NCI-H1092 treated with DMSO at 0.1 percent for 48 hours (cell line): ENCODE results near the gene GPRC5D.

ENCODE experiments used
- DNase-seq: peaks from one replicate; lab custom pipeline; 2025; lab: John Stamatoyannopoulos, UW

Gene GPRC5D

GRCh38 chr12:12979731-12980259 is 27.8 kb upstream of the GPRC5D start:
- DNase-seq, result no peak

- no peak for DNase-seq
Measured at GRCh38 chr12:12979126-12979525, 27.2 kb upstream of the GPRC5D start.

GRCh38 chr12:12977231-12977630 is 25.3 kb upstream of the GPRC5D start:
- DNase-seq, result no peak

GRCh38 chr12:12976366-12976765 is 24.4 kb upstream of the GPRC5D start:
- no peak for DNase-seq

- no peak for DNase-seq
Measured at GRCh38 chr12:12975322-12976077, 23.5 kb upstream of the GPRC5D start.

GRCh38 chr12:12974211-12974610 is 22.2 kb upstream of the GPRC5D start:
- DNase-seq, result no peak

- DNase-seq, result no peak
Measured at GRCh38 chr12:12973019-12973418, 21.0 kb upstream of the GPRC5D start.

- DNase-seq, result no peak
Measured at GRCh38 chr12:12965836-12966235, 13.9 kb upstream of the GPRC5D start.

GRCh38 chr12:12964255-12964654 is 12.3 kb upstream of the GPRC5D start:
- no peak for DNase-seq

- DNase-seq, result no peak
Measured at GRCh38 chr12:12960639-12961209, 8.8 kb upstream of the GPRC5D start.

- no peak for DNase-seq
Measured at GRCh38 chr12:12958886-12959285, 6.9 kb upstream of the GPRC5D start.

- no peak for DNase-seq
Measured at GRCh38 chr12:12954878-12955625, 3.1 kb upstream of the GPRC5D start.

- no peak for DNase-seq
Measured at GRCh38 chr12:12954356-12954755, 2.4 kb upstream of the GPRC5D start.

- no peak for DNase-seq
Measured at GRCh38 chr12:12951504-12951903, 466 bp downstream of the GPRC5D start.

- no peak for DNase-seq
Measured at GRCh38 chr12:12947902-12948301, 4.1 kb downstream of the GPRC5D start.

- no peak for DNase-seq
Measured at GRCh38 chr12:12946686-12947355, 5.1 kb downstream of the GPRC5D start.

GRCh38 chr12:12945591-12945990 is 6.4 kb downstream of the GPRC5D start:
- no peak for DNase-seq

GRCh38 chr12:12943586-12944260 is 8.2 kb downstream of the GPRC5D start:
- no peak for DNase-seq

- DNase-seq, result no peak
Measured at GRCh38 chr12:12941450-12942350, 10.3 kb downstream of the GPRC5D start.

GRCh38 chr12:12939888-12940287 is 12.1 kb downstream of the GPRC5D start:
- DNase-seq, result no peak

GRCh38 chr12:12938541-12938940 is 13.4 kb downstream of the GPRC5D start:
- DNase-seq, result no peak
